ENCODE data around the gene HNF1B.
A peak's percentile ranks its signal among the peaks of the same experiment; 100 is the strongest.

The HNF1B gene

GRCh38 chr17:37770631-37771518 lies 26.0 kb upstream of the HNF1B start:
- peak; percentile 70 to 76 for DNase-seq (ENCODE audit: low read depth in 2 of 2)
- TF ChIP-seq, protein P1, sequence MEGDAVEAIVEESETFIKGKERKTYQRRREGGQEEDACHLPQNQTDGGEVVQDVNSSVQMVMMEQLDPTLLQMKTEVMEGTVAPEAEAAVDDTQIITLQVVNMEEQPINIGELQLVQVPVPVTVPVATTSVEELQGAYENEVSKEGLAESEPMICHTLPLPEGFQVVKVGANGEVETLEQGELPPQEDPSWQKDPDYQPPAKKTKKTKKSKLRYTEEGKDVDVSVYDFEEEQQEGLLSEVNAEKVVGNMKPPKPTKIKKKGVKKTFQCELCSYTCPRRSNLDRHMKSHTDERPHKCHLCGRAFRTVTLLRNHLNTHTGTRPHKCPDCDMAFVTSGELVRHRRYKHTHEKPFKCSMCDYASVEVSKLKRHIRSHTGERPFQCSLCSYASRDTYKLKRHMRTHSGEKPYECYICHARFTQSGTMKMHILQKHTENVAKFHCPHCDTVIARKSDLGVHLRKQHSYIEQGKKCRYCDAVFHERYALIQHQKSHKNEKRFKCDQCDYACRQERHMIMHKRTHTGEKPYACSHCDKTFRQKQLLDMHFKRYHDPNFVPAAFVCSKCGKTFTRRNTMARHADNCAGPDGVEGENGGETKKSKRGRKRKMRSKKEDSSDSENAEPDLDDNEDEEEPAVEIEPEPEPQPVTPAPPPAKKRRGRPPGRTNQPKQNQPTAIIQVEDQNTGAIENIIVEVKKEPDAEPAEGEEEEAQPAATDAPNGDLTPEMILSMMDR (IDR thresholded peaks at IDR 0.05; ENCODE audit: low read depth, low read length), result peak; percentile 91
- no peak overlapping the region for H3K4me3 ChIP-seq (replicated peaks in 1 of 2; ENCODE audit: low read depth in 2 of 2, low read length in 2 of 2)

GRCh38 chr17:37769050-37769449 lies 24.2 kb upstream of the HNF1B start:
- no peak for DNase-seq (ENCODE audit: low read depth in 2 of 2)
- TF ChIP-seq, protein P1 (IDR thresholded peaks at IDR 0.05; ENCODE audit: low read depth, low read length), result no peak
- no peak overlapping the region for H3K4me3 ChIP-seq (replicated peaks in 1 of 2; ENCODE audit: low read depth in 2 of 2, low read length in 2 of 2)

GRCh38 chr17:37768438-37768837 lies 23.6 kb upstream of the HNF1B start:
- TF ChIP-seq, protein P1 (IDR thresholded peaks at IDR 0.05; ENCODE audit: low read depth, low read length), result no peak
- no peak for DNase-seq (ENCODE audit: low read depth in 2 of 2)
- H3K4me3 ChIP-seq (replicated peaks in 1 of 2; ENCODE audit: low read depth in 2 of 2, low read length in 2 of 2), result no peak overlapping the region

DNA sequence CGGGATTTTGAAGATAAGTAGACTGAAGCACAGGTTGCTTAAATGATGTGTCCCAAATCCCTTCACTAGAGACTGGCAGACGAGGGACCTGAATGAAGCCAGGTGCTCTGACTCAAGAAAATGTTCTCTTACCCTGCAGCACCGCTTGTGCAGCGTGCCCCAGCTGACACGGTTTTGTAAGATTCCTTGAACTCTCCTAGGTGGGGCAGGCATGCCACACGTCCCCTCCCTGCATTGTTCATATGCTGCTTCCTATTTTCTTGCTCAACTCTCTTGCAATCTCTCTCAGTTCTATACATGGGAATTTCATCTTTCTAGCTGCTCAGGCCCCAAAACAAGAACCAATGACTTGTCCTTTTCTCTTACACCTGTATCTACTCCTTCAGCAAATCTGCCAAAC lies 22.1 kb upstream of the HNF1B start:
- no peak for DNase-seq (ENCODE audit: low read depth in 2 of 2)
- H3K4me3 ChIP-seq (replicated peaks in 1 of 2; ENCODE audit: low read depth in 2 of 2, low read length in 2 of 2), result no peak overlapping the region
- TF ChIP-seq, protein P1 (IDR thresholded peaks at IDR 0.05; ENCODE audit: low read depth, low read length), result no peak

DNA sequence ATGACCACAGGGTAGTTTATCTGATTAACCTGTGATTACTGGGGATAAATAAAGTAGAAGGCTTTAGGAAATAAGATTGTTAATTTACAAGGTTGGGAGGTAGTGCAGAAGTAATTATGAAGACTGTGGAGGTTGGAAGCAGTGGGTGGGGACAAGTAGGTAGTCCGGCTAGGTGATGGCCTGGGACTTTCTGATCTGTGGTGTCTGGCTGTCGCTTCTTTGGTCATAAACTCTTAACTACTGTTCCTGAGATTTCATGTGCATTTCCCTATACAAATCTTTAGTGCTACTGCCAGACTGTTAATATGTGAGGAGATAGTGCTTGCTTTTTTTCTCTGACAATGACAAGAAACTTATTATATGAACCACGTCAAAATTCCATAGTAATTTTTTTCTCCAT lies 19.5 kb upstream of the HNF1B start:
- TF ChIP-seq, protein P1 (IDR thresholded peaks at IDR 0.05; ENCODE audit: low read depth, low read length), result no peak
- no peak for DNase-seq (ENCODE audit: low read depth in 2 of 2)
- no peak overlapping the region for H3K4me3 ChIP-seq (replicated peaks in 1 of 2; ENCODE audit: low read depth in 2 of 2, low read length in 2 of 2)

DNA sequence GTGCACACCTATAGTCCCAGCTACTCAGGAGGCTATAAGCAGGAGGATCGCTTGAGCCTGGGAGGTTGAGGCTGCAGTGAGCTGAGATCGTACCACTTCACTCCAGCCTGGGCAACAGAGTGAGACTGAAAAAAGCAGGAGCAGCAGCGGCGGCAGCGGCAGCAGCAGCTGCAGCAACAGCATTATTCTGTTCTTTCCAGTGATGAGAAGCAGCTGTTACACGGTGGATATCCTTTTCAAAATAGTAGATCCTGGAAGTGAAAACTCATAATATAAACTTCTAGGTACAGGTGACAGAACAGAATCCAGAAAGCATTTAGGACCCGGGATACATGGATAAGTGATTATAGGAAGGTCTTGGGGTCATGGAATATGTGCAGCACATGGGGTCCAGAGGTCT lies 17.8 kb upstream of the HNF1B start:
- TF ChIP-seq, protein P1 (IDR thresholded peaks at IDR 0.05; ENCODE audit: low read depth, low read length), result no peak
- DNase-seq (ENCODE audit: low read depth in 2 of 2), result no peak

More for the DNA sequence above, 17.8 kb upstream of the HNF1B start:
- H3K4me3 ChIP-seq (replicated peaks in 1 of 2; ENCODE audit: low read depth in 2 of 2, low read length in 2 of 2), result no peak overlapping the region
